GM23338 (cell line): Measurements from ENCODE around the gene PER1. TPM values are rescaled to one million over a fixed set of nuclear protein-coding genes. Genes with fewer than 3 reads are reported as not detected.

ENCODE experiments used
- ATAC-seq: fragments of 200-7000 bp; cut with Tn5 transposase; 3 replicates; pipeline ENCODE4 v1.9.1; 2020
- DNase-seq: peaks from one replicate; pipeline ENCODE4 v3.0.0-alpha.2; 2015; ENCODE audit warnings: low spot score
- H2AFZ ChIP-seq: fragments of 200-600 bp; sonication (generic); 2 replicates; pipeline ENCODE4 v1.8.0; 2016; ENCODE audit warnings: antibody characterized with exemption, mild to moderate bottlenecking, moderate library complexity
- H3F3A ChIP-seq: fragments of 200-600 bp; sonication (generic); replicated peaks from 2 replicates; pipeline ENCODE4 v1.8.0; 2017; ENCODE audit warnings: antibody characterized with exemption, mixed run types, low read depth
- H3K27ac ChIP-seq: fragments of 200-600 bp; sonication (generic); 2 replicates; pipeline ENCODE4 v1.6.1; 2016; ENCODE audit warnings: low read depth
- H3K27me3 ChIP-seq: fragments of 200-600 bp; sonication (generic); 2 replicates; pipeline ENCODE4 v1.8.0; 2016; ENCODE audit warnings: mild to moderate bottlenecking, mixed run types, moderate library complexity; ENCODE audit not compliant: insufficient read depth
- H3K36me3 ChIP-seq: fragments of 200-600 bp; sonication (generic); 2 replicates; pipeline ENCODE4 v1.8.0; 2016; ENCODE audit warnings: mild to moderate bottlenecking; ENCODE audit not compliant: insufficient read depth
- H3K4me1 ChIP-seq: fragments of 200-600 bp; sonication (generic); 2 replicates; pipeline ENCODE4 v1.8.0; 2016; ENCODE audit warnings: mild to moderate bottlenecking, moderate library complexity; ENCODE audit not compliant: insufficient read depth
- H3K4me2 ChIP-seq: fragments of 200-600 bp; sonication (generic); 2 replicates; pipeline ENCODE4 v1.7.1; 2017; ENCODE audit warnings: mixed run types
- H3K4me3 ChIP-seq: fragments of 200-600 bp; sonication (generic); 2 replicates; pipeline ENCODE4 v1.6.1; 2016; ENCODE audit warnings: mixed run types
- H3K79me2 ChIP-seq: fragments of 200-600 bp; sonication (generic); replicated peaks from 2 replicates; pipeline ENCODE4 v1.8.0; 2017; ENCODE audit warnings: mild to moderate bottlenecking; ENCODE audit not compliant: insufficient read depth
- H3K9me2 ChIP-seq: fragments of 200-600 bp; sonication (generic); 2 replicates; pipeline ENCODE4 v1.8.0; 2017; ENCODE audit not compliant: insufficient read depth
- H4K20me1 ChIP-seq: fragments of 200-600 bp; sonication (generic); replicated peaks from 2 replicates; pipeline ENCODE4 v1.8.0; 2017; ENCODE audit warnings: mild to moderate bottlenecking; ENCODE audit not compliant: insufficient read depth
- H3K27ac Mint-ChIP-seq: 2 replicates; pipeline ENCODE4 v1.8.0; 2020; ENCODE audit warnings: inconsistent platforms, mild to moderate bottlenecking, moderate library complexity, mixed read lengths
- H3K27me3 Mint-ChIP-seq: 3 replicates; pipeline ENCODE4 v1.8.0; 2022; ENCODE audit warnings: low read depth, mild to moderate bottlenecking, moderate library complexity, mixed read lengths, inconsistent platforms; ENCODE audit not compliant: insufficient read depth, poor library complexity
- H3K36me3 Mint-ChIP-seq: 3 replicates; pipeline ENCODE4 v1.8.0; 2021; ENCODE audit warnings: low read depth, mild to moderate bottlenecking, inconsistent platforms, moderate library complexity, mixed read lengths
- H3K4me1 Mint-ChIP-seq: 3 replicates; pipeline ENCODE4 v1.8.0; 2020; ENCODE audit warnings: mild to moderate bottlenecking, inconsistent platforms, mixed read lengths
- H3K4me3 Mint-ChIP-seq: 3 replicates; pipeline ENCODE4 v1.8.0; 2021; ENCODE audit warnings: moderate library complexity, mild to moderate bottlenecking, inconsistent platforms, mixed read lengths
- H3K9me3 Mint-ChIP-seq: 3 replicates; pipeline ENCODE4 v1.8.0; 2020; ENCODE audit warnings: moderate library complexity, mild to moderate bottlenecking, inconsistent platforms, mixed read lengths
- CREB1 ChIP-seq: fragments of 250-450 bp; sonication (Bioruptor Pico); IDR thresholded peaks from 2 replicates; pipeline ENCODE4 v1.5.0; 2020; ENCODE audit warnings: low read depth, mild to moderate bottlenecking, moderate library complexity
- CTCF ChIP-seq, 2 experiments: fragments of 200-600 bp in 1 of 2; sonication (generic) in 1 of 2; conservative IDR thresholded peaks; 2 replicates each; pipeline versions ENCODE4 v1.5.1 to v1.6.1; 2016 to 2017; ENCODE audit warnings: antibody characterized with exemption in 2 of 2, low read depth in 2 of 2, mild to moderate bottlenecking in 2 of 2, moderate library complexity in 1 of 2
- ETS1 ChIP-seq: IDR thresholded peaks from 2 replicates; pipeline ENCODE4 v1.6.1; 2016; ENCODE audit warnings: antibody characterized with exemption
- EZH2 ChIP-seq: fragments of 200-600 bp; sonication (generic); IDR thresholded peaks from one replicate; pipeline ENCODE4 v1.8.0; 2017; ENCODE audit warnings: antibody characterized with exemption, mild to moderate bottlenecking, low read depth; ENCODE audit not compliant: unreplicated experiment
- EZH2phosphoT487 ChIP-seq: fragments of 200-600 bp; sonication (generic); IDR thresholded peaks from one replicate; pipeline ENCODE4 v1.8.1; 2018; ENCODE audit warnings: antibody characterized with exemption; ENCODE audit not compliant: unreplicated experiment
- JUNB ChIP-seq: IDR thresholded peaks from one replicate; pipeline ENCODE4 v1.6.1; 2016; ENCODE audit warnings: antibody characterized with exemption; ENCODE audit not compliant: unreplicated experiment
- NANOG ChIP-seq: IDR thresholded peaks from 2 replicates; pipeline ENCODE4 v1.6.1; 2016; ENCODE audit warnings: antibody characterized with exemption, borderline replicate concordance
- POLR2AphosphoS5 ChIP-seq: IDR thresholded peaks from 2 replicates; pipeline ENCODE4 v1.6.1; 2016; ENCODE audit warnings: antibody characterized with exemption, low read depth
- REST ChIP-seq: IDR thresholded peaks from one replicate; pipeline ENCODE4 v1.6.1; 2018; ENCODE audit warnings: antibody characterized with exemption; ENCODE audit not compliant: unreplicated experiment
- STAT1 ChIP-seq: IDR thresholded peaks from one replicate; pipeline ENCODE4 v1.6.1; 2016; ENCODE audit warnings: antibody characterized with exemption; ENCODE audit not compliant: unreplicated experiment
- ZNF114 ChIP-seq: fragments of 250-450 bp; sonication (Bioruptor Pico); IDR thresholded peaks from 2 replicates; pipeline ENCODE4 v1.5.0; 2020; ENCODE audit warnings: mild to moderate bottlenecking, moderate library complexity
- ZNF331 ChIP-seq: fragments of 250-450 bp; sonication (Bioruptor Pico); IDR thresholded peaks from 2 replicates; pipeline ENCODE4 v1.5.0; 2020; ENCODE audit warnings: low read depth, mild to moderate bottlenecking, moderate library complexity
- ZNF462 ChIP-seq: fragments of 250-450 bp; sonication (Bioruptor Pico); IDR thresholded peaks from 2 replicates; pipeline ENCODE4 v1.5.0; 2020; ENCODE audit warnings: mild to moderate bottlenecking, moderate library complexity
- polyA plus RNA-seq: library from polyadenylated mRNA; unstranded; fragments of >200 nt; fragmentation: Nextera tagmentation; extraction: Ambion mirVana; gene quantifications from 2 replicates; pipeline ENCODE4 v1.2.1, GENCODE V29; 2016
- total RNA-seq: library from RNA; depleted of rRNA; stranded (reverse); fragments of >200 nt; shearing (Covaris generic); gene quantifications from 2 replicates; pipeline ENCODE4 v1.2.3, GENCODE V29; 2014

Gene PER1
- total and polyA plus RNA-seq, 2 experiments from 2014 or later = 12.2 to 36.1 TPM

- Mint-ChIP-seq H3K36me3 (peaks cover 49% of the 10 kb centered on the region), H3K4me3 (no peak overlapping the region), H3K9me3 (peaks cover 4% of the 10 kb centered on the region; the same call in 1 of the 3 replicates), H3K4me1 (no peaks in the 10 kb centered on the region), H3K27me3 (peaks cover 7% of the 10 kb centered on the region), H3K27ac (no peak overlapping the region)
- H3K27ac ChIP-seq = no peak overlapping the region
- ATAC-seq = no peak
- H2AFZ ChIP-seq = no peak overlapping the region
- DNase-seq = no peak
- H3K27me3 ChIP-seq = no peaks in the 10 kb centered on the region
- H3K4me1 ChIP-seq = no peaks in the 10 kb centered on the region
- H4K20me1 ChIP-seq = no peaks in the 10 kb centered on the region
- TF ChIP-seq CTCF (conservative IDR thresholded peaks at IDR 0.05; ENCODE audit: low read depth in 2 of 2) = no peak
- TF ChIP-seq ZNF462 (CRISPR knock-in tag) = no peak
- TF ChIP-seq POLR2AphosphoS5 = no peak
- TF ChIP-seq STAT1 = no peak
- TF ChIP-seq CREB1 = no peak
- TF ChIP-seq ETS1 = no peak
- no peak for TF ChIP-seq ZNF331 (CRISPR knock-in tag)
- TF ChIP-seq ZNF114 = no peak
- TF ChIP-seq JUNB = no peak
- TF ChIP-seq NANOG = no peak
- TF ChIP-seq REST = no peak
- no peak for TF ChIP-seq EZH2phosphoT487
- TF ChIP-seq EZH2 = no peak
- H3F3A ChIP-seq = peaks cover 14% of the 10 kb centered on the region
- H3K4me3 ChIP-seq = no peak overlapping the region
- H3K79me2 ChIP-seq = no peaks in the 10 kb centered on the region
- H3K36me3 ChIP-seq = peaks cover 7% of the 10 kb centered on the region; the same call in 1 of the 2 replicates
- H3K4me2 ChIP-seq = no peak overlapping the region
- no peaks in the 10 kb centered on the region for H3K9me2 ChIP-seq
Observed at GRCh38 chr17:8143581-8144400, 8.4 kb downstream of the PER1 start.
